22Rv1 (cell line): ENCODE results near the gene ISOC1.

Source experiments
- CTCF ChIP-seq: fragments of 450-650 bp; IDR thresholded peaks from 2 replicates; pipeline ENCODE4 v1.5.1; 2017; ENCODE audit warnings: mild to moderate bottlenecking
- ZFX ChIP-seq: fragments of 450-650 bp; IDR thresholded peaks from 2 replicates; pipeline ENCODE4 v1.6.1; 2017; ENCODE audit warnings: antibody characterized with exemption, borderline replicate concordance

- no peak for TF ChIP-seq CTCF
- TF ChIP-seq ZFX: no peak
Observed at GRCh38 chr5:129111351-129111750, 16.8 kb downstream of the ISOC1 start.
